SK-N-SH (cell line): ENCODE data around the gene MYOT.

Experiments
- SMC3 ChIP-seq: IDR thresholded peaks from 2 replicates; pipeline ENCODE4 v1.6.1; 2012; ENCODE audit warnings: low read depth, low read length, improper control_type of control experiment
- TF ChIP-seq, protein P1 (sequence below): fragments of 200-600 bp; sonication (generic); IDR thresholded peaks from 2 replicates; pipeline ENCODE4 v1.6.1; 2017; ENCODE audit warnings: antibody characterized with exemption, mild to moderate bottlenecking, moderate library complexity

DNA sequence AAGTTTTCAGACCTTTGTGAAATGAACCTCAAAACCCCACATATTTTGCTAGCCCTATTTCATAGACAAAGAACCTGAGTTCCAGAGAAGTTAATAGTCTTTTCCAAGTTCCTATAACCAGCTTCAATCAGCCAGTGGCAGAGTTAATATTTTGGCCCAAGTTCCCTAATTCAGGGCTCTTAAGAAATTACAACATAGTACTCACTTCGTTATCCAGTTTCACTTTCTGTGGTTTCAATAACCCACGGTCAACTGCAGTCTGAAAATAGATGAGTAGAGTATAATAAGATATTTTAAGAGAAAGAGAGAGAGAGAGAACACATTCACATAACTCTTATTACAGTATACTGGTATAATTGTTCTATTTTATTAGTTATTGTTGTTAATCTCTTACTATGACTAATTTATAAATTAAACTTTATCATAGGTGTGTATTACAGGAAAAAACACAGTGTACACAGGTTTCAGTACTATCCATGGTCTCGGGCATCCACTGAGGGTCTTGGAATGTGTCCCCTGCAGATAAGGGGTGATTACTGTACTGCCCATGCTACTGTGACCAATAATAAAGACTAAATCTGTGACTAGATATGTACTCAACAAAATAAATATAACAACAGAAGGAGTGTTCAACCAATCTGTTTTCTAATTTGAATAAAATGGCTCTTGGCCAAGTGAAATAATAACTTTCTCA is 9.3 kb upstream of the MYOT start:
- TF ChIP-seq SMC3 = no peak
- TF ChIP-seq, protein P1, sequence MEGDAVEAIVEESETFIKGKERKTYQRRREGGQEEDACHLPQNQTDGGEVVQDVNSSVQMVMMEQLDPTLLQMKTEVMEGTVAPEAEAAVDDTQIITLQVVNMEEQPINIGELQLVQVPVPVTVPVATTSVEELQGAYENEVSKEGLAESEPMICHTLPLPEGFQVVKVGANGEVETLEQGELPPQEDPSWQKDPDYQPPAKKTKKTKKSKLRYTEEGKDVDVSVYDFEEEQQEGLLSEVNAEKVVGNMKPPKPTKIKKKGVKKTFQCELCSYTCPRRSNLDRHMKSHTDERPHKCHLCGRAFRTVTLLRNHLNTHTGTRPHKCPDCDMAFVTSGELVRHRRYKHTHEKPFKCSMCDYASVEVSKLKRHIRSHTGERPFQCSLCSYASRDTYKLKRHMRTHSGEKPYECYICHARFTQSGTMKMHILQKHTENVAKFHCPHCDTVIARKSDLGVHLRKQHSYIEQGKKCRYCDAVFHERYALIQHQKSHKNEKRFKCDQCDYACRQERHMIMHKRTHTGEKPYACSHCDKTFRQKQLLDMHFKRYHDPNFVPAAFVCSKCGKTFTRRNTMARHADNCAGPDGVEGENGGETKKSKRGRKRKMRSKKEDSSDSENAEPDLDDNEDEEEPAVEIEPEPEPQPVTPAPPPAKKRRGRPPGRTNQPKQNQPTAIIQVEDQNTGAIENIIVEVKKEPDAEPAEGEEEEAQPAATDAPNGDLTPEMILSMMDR = no peak
